ENCODE measurements around the gene RNF123. TPM values are rescaled to one million over a fixed set of nuclear protein-coding genes. Genes with fewer than 3 reads are reported as not detected.
A peak's percentile ranks its signal among the peaks of the same experiment; 100 is the strongest.

Gene RNF123
- total RNA-seq, 1 donor from 2014 or later = 50.7 TPM

DNA sequence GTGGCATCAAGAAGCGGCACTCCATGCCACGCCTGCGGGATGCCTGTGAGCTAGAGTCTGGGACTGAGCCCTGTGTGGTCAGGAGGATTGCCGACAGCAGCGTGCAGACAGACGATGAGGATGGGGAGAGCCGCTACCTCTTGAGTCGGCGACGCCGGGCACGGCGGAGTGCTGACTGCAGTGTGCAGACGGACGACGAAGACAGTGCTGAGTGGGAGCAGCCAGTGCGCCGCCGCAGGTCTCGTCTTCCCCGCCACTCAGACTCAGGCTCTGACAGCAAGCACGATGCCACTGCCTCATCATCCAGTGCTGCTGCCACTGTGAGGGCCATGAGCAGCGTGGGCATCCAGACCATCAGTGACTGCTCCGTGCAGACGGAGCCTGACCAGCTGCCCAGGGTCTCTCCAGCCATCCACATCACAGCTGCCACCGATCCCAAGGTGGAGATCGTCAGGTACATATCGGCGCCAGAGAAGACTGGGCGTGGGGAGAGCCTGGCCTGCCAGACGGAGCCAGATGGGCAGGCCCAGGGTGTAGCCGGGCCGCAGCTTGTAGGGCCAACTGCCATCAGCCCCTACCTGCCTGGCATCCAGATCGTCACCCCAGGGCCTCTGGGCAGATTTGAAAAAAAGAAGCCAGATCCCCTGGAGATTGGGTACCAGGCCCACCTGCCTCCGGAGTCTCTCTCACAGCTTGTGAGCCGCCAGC is 32.0 kb upstream of the RNF123 start:
- no peak for DNase-seq (ENCODE audit: low read depth)

DNA sequence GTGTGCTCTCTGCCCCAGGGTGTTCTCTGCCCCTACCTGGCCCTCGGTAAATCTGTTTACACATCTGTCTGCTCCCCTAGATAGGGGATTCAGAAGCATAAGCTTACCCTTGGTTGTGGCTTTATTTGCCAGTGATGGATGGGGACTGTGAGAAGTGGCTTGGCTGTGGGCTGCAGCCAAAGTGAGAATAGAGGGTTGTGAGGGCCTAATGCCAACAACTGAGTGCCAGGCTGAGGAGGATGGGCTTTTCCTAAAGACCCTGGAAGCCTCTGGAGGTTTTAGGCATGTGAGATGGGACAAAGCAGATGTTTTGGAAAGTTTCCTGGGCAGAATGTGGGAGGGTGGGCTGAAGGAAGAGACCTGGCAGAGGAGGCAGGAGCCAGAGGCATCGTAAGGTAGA is 30.6 kb upstream of the RNF123 start:
- no peak for DNase-seq (ENCODE audit: low read depth)

DNA sequence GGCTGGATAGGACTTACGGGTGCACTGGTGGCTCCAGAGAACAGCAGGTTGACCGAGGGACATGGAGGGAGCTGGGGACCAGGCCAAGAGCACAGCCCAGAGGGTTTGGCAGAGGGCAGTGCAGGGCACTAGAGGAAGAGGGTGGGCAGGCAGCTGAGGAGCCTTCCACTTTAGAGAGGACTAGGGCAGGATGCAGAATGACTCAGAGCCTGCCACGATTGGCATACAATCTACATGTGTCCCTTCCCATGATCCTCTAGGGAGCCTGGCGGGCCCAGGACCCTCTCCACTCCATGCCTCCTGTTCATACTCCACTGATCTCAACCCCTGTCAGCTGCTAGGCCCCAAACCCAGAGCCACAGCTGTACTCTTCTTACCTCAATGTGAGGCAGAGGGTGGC is 29.6 kb upstream of the RNF123 start:
- peak; percentile 40 for DNase-seq (ENCODE audit: low read depth)

DNA sequence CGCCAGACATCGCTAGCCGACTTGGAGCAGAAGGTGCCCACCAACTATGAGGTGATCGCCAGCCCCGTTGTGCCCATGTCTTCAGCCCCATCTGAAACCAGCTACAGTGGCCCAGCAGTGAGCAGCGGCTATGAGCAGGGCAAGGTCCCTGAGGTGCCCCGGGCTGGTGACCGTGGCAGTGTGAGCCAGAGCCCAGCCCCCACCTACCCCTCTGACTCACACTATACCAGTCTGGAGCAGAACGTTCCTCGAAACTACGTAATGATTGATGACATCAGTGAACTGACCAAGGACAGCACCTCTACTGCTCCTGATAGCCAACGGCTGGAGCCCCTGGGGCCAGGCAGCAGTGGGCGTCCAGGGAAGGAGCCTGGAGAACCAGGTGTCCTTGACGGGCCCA is 28.1 kb upstream of the RNF123 start:
- DNase-seq (ENCODE audit: low read depth) = no peak

DNA sequence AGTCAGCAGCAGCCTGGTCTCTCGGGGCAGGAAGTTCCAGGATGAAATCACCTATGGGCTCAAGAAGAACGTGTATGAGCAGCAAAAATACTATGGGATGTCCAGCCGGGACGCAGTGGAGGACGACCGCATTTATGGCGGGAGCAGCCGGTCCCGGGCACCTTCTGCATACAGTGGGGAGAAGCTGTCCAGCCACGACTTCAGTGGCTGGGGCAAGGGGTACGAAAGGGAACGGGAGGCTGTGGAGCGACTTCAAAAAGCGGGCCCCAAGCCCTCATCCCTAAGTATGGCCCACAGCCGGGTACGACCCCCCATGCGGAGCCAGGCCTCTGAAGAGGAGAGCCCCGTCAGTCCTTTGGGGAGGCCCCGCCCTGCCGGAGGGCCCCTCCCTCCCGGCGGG is 27.3 kb upstream of the RNF123 start:
- DNase-seq (ENCODE audit: low read depth) = no peak

DNA sequence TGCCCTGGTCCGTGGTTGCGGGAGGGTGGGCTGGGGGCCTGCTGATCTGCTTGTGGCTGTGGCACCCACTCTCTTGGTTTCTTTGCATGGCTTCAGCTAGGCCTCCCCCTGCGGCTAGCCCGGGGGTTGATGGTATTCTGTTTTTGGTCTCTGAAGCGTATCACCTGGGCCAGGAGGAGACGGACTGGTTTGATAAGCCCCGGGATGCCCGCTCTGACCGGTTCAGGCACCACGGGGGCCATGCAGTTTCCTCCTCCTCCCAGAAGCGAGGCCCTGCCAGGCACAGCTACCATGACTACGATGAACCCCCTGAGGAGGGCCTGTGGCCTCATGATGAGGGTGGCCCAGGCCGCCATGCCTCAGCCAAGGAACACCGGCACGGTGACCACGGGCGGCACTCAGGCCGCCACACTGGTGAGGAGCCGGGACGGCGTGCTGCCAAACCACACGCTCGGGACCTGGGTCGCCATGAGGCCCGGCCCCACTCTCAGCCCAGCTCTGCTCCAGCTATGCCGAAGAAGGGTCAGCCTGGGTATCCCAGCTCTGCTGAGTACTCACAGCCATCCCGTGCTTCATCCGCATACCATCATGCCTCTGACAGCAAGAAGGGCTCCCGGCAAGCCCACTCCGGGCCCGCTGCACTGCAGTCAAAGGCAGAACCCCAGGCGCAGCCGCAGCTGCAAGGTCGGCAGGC is 26.5 kb upstream of the RNF123 start:
- no peak for DNase-seq (ENCODE audit: low read depth)

DNA sequence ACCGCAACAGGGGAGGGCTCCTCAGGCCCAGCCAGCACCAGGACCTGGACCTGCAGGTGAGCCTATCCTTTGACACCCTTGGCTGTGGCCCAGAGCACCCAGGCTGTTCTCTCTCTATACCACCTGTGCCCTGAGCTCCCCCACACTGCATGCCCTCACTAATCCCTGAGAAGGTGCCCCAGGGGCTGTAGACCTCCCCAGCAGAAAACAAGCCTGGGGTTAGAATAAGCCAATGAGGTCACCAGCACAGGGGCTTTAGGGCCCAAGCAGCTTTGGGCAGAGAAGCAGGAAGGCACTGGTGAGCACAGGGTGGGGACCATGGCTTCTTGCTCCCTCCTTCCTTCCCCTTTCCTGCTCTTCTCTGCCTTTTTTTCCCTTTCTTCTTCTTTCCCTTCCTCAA is 25.5 kb upstream of the RNF123 start:
- no peak for DNase-seq (ENCODE audit: low read depth)

DNA sequence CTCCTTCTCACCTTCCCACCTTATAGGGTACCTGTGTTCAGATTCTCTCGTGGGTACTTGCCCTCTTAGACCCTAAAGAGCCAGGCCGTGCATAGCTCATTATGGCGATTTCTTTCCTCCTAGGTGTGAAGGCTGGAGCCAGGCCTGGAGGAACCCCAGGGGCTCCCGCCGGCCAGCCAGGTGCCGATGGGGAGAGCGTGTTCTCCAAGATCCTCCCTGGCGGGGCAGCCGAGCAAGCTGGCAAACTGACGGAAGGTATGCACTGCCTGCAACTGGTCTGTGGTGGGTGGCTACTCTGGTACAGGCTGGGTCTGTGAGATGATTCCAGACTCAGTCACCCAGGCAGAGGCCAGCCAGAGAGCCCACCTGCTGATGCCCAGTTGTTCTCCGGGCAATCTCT is 25.1 kb upstream of the RNF123 start:
- DNase-seq (ENCODE audit: low read depth) = peak; percentile 45

DNA sequence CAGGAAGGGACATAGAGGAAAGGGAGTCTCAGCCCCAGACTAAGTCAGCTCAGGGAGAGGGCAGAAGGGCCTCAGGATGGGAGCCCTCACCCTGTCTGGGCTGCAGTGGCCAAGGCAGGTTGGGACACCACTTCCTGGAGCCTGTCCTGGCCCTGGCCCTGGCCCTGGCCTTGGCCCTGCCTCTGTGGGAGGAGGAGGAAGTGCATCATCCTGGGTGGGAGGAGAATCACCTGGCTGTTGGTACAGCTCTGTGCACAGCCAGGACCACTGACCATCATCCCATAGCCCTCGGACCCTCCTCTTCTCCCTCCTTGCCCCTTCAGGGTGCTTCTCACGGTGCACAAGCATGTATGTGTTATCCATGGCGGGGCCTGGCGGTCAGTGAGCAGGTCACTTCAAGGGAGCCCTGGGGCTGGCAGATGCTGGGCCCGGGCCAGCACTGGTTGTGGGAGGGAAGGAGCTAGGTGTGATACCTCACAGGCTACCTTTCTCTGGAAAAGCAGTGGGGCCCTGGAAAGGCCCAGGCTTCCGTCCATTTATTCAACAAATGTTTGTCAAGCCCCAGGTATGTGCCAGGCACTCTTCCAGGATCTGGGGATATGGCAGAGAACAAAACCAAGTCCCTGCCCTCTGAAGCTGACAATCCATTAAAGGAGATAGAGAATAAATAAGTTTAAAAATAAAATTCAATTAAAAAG is 23.4 kb upstream of the RNF123 start:
- no peak for DNase-seq (ENCODE audit: low read depth)

DNA sequence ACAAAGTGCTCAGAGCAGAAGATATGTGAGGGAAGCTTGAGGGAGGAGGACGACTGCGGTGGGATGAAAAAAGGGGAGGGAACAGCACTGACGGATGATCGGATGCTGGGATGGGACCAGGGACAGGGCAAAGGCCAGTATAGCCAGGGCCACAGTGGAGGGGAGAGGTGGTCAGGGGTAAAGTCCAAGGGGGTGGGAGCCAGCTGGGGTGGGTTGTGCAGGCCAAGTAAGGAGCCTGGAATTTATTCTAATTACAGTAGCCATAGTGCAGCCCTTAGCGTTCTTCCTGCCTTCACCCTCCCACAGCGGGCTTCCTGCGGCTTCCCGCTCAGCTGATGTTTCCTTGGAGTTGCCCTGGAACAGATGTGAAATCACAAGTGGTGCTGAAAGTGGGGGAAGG is 22.8 kb upstream of the RNF123 start:
- DNase-seq (ENCODE audit: low read depth) = peak; percentile 38

DNA sequence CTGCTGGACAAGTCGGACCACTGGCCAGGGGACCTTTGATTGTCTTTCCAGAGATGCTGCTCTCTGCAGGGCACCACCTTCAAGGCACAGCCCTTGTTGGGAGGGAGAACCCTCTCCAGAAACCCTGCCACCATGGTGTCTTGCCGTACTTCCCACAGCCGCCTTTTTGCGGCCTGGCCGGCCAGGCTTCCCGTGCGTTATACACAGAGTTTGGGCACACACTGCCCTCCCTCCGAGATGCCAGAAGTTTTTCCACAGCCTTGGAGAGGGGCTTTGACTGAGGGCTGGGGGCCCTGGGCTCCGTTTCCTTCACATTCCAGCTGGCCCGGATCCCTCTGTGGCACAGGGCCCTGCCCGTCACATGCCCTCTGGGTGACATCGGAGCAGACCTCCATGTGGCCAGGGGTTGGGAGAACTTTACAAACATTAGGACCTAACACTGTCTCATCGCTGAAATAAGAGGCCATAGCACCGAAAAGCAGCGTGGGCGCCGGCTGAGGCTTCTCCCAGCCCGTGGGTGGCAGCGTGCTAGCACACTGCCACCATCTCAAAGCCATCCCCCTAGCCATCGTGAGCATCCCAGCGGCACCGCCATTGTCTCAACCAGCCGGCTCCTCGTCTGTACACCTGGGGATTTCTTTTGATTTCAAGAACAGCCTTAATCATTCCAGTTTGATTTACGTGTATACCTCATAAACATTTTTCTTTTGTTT is 21.5 kb upstream of the RNF123 start:
- DNase-seq (ENCODE audit: low read depth) = no peak

DNA sequence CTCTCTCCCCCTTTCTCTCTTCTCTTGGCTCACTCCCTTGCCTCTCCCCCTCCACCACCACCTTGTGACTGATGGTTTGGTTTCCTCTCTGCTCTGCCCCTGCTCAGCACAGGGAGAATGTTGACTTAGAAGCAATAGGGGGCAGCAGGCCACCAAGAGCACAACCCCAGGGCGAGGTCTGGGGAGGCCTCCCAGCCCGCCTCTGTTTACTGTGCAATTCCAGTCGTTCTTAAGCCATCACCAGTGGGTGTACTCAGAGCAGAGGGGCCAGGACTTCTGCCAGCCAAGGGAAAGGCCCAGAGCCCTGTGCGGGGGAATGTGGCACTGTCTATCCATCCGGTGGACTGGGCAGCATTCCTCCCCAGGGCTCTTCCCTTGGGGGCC is 21.0 kb upstream of the RNF123 start:
- DNase-seq (ENCODE audit: low read depth) = no peak

DNA sequence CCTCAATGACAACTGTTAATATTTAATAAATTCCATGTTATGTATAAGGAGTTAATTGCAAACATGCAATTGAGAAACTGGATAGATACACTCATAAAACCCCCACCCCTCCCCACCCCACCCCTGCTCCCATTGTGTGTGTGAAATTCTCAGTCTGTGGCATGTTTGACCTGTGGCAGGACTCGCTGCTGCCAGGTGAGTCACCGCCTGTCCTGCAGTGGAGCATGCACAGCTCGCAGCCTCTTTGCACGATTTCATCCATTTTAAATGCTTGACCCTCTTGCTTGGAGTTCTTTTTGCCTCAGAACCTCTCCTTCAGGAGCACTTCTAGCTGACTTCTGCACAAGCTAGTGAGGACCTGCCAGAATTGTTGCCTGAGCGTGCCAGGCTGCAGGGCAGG is 20.5 kb upstream of the RNF123 start:
- no peak for DNase-seq (ENCODE audit: low read depth)

DNA sequence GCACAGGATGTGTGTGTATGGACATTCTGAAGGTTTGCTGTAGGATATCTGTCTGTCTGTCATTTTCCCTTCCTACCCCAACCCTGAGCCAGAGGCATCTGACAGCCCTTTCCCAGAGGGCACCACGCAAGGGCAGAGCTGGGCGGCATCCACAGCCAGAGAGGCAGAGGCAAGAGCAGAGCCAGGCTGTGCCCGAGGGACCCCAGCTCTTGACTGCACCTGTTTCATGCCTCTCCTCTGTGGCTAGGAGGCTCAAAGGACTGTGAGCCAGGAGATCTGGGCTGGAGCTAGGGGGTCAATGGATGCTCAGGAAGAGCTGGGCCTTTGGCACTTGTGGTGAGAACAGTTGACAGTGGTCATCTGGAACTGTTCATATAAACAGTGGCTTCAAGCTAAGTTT is 20.0 kb upstream of the RNF123 start:
- DNase-seq (ENCODE audit: low read depth) = peak; percentile 48

DNA sequence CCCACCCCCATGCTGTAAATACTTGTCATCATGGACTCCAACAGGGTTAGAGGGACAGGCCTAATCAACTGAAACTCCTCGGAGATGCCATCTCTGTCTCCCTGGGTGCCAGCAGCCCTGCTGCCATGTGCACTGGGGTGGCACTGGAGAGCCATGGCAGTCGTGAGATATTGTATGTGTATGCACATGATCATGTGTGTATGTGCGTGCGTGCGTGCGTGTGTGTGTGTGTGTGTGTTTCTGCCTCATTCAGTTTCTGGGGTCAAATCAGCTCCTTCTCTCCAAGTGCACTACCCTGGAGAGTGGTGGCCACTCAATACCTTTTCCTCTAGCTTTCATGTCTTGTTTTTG is 18.4 kb upstream of the RNF123 start:
- no peak for DNase-seq (ENCODE audit: low read depth)

DNA sequence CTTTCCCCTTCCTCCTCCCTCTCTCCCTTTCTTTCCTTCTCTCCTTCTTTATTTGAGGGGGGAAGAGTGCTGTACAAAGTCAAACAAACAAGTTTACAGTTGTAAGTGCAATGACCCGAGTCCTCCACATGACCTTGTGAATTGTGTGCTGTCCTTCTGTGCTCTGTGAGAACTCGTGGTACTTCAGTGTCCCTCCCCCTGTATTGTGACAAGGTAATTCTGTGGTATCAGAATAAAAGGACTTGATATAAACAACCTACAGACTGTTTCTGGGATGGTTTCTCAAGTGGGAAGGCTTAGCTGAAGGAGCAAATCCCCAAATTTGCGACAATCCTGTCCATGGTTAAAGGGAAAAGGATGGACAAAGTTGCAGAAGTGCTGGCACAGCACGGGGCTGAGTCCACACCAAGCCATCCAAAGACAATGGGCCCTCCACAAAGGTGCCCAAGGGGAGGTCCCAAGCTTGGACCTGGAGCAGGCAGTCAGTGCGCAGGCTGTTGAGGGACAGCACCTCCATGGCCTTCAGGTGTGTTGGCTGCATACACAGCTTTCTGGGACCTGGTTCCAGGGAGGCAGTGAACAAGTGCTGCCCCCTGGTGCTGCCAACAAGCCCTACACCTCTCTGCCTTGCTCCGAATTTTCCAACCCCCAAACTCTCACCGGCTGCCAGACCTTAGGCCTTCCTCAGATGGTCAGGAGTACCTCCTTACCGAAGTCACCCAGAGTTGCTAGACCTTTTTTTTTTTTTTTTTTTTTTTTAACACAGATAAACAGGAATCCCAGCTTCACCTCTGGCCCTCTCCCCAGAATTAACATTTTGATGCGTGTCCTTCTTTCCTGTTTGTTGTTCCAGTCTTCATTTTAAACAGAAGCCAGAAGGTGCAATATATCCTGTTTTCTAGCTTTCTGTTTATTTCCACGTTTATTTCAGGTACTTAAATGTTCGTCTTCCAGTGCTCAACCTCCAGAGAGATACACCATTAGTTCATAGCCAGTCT is 17.8 kb upstream of the RNF123 start:
- DNase-seq (ENCODE audit: low read depth) = peak; percentile 61

DNA sequence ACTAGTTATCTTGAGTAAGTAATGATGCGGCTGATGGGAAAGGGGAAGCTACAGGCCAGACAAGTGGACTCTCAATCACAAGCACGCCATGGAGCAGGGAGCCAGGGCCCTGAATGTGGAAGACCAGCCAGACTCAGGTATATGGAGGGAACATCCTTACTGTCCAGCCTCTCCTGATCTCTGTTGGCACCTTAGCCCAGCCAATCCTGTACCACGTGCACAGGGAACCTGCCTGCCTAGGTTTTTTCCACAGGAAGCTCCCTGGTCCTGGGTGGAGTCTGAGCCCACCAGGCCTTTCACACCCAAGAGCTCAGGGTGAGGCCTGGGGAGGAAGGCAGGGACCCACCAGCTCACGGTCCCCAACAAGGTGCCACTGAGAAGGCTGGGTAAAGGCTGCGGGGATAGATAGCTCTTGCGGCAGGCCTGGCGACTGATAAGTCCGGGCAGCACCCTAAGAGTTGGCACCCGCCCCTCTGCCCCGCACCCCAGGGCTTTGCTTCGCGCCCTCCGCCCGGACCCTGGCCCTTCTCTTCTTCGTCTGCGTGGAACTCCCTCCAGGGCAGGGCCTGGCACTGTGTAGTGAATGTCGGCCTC is 16.1 kb upstream of the RNF123 start:
- no peak for DNase-seq (ENCODE audit: low read depth)

DNA sequence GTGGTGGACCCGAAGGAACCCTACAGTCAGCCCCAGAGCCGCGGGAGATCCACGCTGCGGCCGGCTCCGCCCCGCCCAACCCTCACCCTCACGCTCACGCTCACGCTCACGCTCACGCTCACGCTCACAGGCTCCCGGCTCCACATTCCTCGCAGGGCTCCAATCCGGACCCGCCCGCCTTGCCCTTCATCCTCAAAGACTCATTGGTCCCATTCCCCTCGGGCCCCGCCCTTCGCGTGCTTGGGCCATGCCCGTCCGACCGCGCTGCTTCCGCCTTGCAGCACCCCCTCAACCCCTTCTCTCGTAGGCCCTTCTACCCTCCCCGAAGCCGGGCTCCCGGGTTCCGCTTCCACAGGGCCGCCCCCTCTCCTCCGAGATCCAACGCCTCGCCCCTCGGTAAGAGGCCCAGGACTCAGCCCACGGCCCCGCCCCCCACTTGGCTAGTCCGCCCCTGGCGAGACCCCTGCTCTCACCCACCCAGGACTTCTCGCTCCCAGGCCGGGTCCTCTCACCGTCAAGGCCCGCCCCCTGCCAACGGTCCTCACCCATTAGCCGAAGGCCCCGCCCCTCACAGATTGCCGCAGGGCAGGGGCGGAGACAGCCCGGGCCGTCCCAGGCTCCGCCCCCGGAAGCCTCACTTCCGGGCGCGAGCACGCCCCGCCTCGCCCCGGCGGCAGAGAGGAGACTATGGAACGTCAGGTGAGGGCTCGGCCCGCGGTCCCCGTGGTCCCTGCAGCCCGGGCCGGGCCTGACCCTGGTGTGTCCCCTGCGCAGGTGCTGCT is 15.5 kb upstream of the RNF123 start, which contains the start of gene APEH:
APEH (plus strand) TSS at position 637 of the 782 bp plus-strand sequence; CDS start at position 688, 51 bp downstream.
- peak; percentile 98 for DNase-seq (ENCODE audit: low read depth)

DNA sequence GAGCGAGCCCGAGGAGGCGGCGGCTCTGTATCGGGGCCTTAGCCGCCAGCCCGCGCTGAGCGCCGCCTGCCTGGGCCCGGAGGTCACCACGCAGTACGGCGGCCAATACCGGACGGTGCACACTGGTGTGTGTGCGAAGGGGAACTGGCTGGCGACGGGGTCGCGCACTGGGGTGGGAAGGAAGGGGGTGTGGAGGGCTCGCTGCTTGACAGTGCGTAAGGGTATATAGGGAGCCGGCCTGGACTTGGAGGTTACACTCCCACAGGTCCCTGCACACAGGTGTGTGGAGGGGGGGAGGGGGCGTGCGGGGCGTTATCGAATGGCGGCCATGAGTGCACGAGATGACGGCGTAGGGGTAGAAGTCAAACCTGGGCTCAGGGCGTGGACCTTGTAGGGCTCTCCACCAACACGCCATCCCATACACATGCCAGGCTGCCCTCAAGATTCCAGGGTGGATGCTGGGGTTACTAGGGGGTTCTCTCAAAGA is 14.8 kb upstream of the RNF123 start:
- DNase-seq (ENCODE audit: low read depth) = no peak

All from myocyte (in vitro differentiated cells).